Caco-2 (cell line): ENCODE results near the gene KLHDC7B. TPM values are rescaled to one million over a fixed set of nuclear protein-coding genes. Genes with fewer than 3 reads are reported as not detected.

Source experiments
- BruUV-seq: library from RNA; stranded (reverse); fragments of 400-500 nt; replicated peaks from 2 replicates; lab custom pipeline; 2021; lab: Mats Ljungman, UMichigan
- CTCF ChIA-PET: fragments of 300-600 bp; sonication (Branson Sonifier 250); formaldehyde crosslinking; loops from one replicate; lab custom pipeline; 2022; ENCODE audit warnings: antibody characterized with exemption; lab: Charles Lee
- POLR2A ChIA-PET: fragments of 300-600 bp; sonication (Branson Sonifier 250); formaldehyde crosslinking; loops from one replicate; lab custom pipeline; 2022; ENCODE audit warnings: antibody characterized with exemption; lab: Charles Lee
- DNase-seq, 2 experiments: peaks; one replicate each; pipeline versions ENCODE4 v3.0.0 to v3.0.0-alpha.2; 2020 to 2022
- H3K27me3 ChIP-seq: replicated peaks from 2 replicates; pipeline ENCODE4 v1.6.0; 2011; ENCODE audit warnings: low read length; ENCODE audit not compliant: control insufficient read depth, insufficient read depth
- H3K36me3 ChIP-seq: 2 replicates; pipeline ENCODE4 v1.5.1; 2011; ENCODE audit warnings: low read length; ENCODE audit not compliant: control insufficient read depth, insufficient read depth
- H3K4me1 ChIP-seq: fragments of 250-450 bp; sonication (Bioruptor Pico); 2 replicates; pipeline ENCODE4 v1.5.1; 2020; ENCODE audit warnings: mild to moderate bottlenecking
- H3K4me3 ChIP-seq: 2 replicates; pipeline ENCODE4 v1.5.1; 2011; ENCODE audit warnings: low read depth, mild to moderate bottlenecking, control low read depth, low read length
- H3K9me3 ChIP-seq: fragments of 250-450 bp; sonication (Bioruptor Pico); 2 replicates; pipeline ENCODE4 v1.5.1; 2020; ENCODE audit warnings: mild to moderate bottlenecking, moderate library complexity
- H3K27ac Mint-ChIP-seq: one replicate; pipeline ENCODE4 v1.8.0; 2022; ENCODE audit warnings: mixed read lengths; ENCODE audit not compliant: unreplicated experiment
- H3K27me3 Mint-ChIP-seq: one replicate; pipeline ENCODE4 v1.8.0; 2022; ENCODE audit warnings: mixed read lengths; ENCODE audit not compliant: insufficient read depth, unreplicated experiment
- H3K36me3 Mint-ChIP-seq: one replicate; pipeline ENCODE4 v1.8.0; 2022; ENCODE audit warnings: mild to moderate bottlenecking, mixed read lengths; ENCODE audit not compliant: insufficient read depth, unreplicated experiment
- H3K4me1 Mint-ChIP-seq: one replicate; pipeline ENCODE4 v1.8.0; 2022; ENCODE audit warnings: low read depth, mixed read lengths; ENCODE audit not compliant: unreplicated experiment
- H3K4me3 Mint-ChIP-seq: one replicate; pipeline ENCODE4 v1.8.0; 2022; ENCODE audit warnings: mild to moderate bottlenecking, moderate library complexity, mixed read lengths; ENCODE audit not compliant: unreplicated experiment
- H3K9me3 Mint-ChIP-seq: one replicate; pipeline ENCODE4 v1.8.0; 2022; ENCODE audit warnings: mixed read lengths; ENCODE audit not compliant: unreplicated experiment
- intact Hi-C: fragments of 100-400 bp; cut with micrococcal nuclease; formaldehyde crosslinking; loops from one replicate; pipeline ENCODE4 v1.10.0; 2022; ENCODE audit not compliant: unreplicated experiment
- total RNA-seq: library from RNA; stranded (reverse); gene quantifications from 2 replicates; pipeline ENCODE4 v1.2.3, GENCODE V29; 2022
- TF ChIP-seq, protein P1 (sequence below), 2 experiments: fragments of 200-600 bp in 1 of 2; IDR thresholded peaks; 1 replicate in 1 of 2; 2 replicates in 1 of 2; pipeline versions ENCODE4 v1.5.1 to v1.8.0; 2011 to 2022; ENCODE audit warnings: antibody characterized with exemption in 1 of 2, control low read depth in 1 of 2, inconsistent platforms in 1 of 2, low read depth in 1 of 2, low read length in 1 of 2, mild to moderate bottlenecking in 1 of 2, moderate library complexity in 1 of 2; ENCODE audit not compliant: insufficient read depth in 1 of 2, severe bottlenecking in 1 of 2, unreplicated experiment in 1 of 2

KLHDC7B gene
- total RNA-seq, 1 experiment from 2014 or later = 2.0 TPM

DNA sequence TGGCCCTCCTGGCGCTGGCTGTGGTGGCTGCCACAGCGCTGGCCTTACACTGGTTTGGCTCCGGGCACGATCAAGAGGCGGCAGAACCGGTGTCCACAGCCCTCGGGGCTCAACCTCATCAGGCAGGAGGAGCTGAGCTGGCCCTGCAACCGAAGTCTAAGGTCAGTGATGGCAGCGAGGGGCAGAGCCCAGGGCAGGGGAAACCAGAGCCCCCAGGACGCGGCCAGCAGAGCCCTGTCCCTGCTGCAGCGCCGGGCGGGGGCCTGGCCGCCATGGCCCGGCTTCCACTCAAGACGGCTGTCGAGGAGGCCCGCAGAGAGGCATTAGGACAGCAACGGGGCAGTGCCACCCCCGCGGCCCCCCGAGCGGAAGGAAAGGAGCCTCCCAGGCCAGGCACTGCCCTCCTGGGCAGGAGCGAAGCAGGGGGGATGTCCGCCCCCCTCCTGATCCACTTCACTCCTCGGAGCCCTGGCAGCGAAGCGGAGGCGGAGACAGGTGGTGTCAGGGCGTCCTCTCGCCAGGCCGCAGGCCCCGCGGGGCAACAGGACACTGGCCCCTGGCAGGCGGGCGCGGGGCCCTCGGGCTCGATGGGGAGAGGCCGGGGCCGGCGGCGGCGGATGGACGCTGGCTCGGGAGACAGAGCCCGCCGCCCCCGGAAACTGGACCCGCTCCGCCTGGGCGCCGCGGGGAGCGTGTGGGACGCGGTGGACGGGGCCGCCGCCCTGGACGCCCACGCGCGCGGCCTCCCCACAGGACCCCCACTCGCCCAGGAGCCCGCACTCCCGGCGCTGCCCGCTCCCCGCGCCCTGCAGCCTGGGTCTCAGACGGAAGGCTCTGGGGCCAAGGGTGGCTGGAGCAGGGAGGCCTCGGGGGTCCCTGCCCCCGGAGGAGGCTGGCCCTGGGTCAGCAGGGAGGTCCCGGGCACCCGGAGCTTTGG, 895 bp downstream of the KLHDC7B start:
- Mint-ChIP-seq H3K9me3 (no peaks in the 10 kb centered on the region), H3K4me1 (no peaks in the 10 kb centered on the region), H3K4me3 (no peak overlapping the region), H3K27ac (no peak overlapping the region), H3K27me3 (no peaks in the 10 kb centered on the region), H3K36me3 (peaks cover 6% of the 10 kb centered on the region)
- CTCF ChIA-PET = interaction anchor here (0.9 kb wide), 2 partner anchors 17 to 21 kb away, joined by 3 to 4 read pairs; partner anchors contain the start of gene SCO2
- Histone ChIP-seq H3K9me3 (no peaks in the 10 kb centered on the region), H3K4me3 (no peak overlapping the region), H3K4me1 (no peaks in the 10 kb centered on the region), H3K27me3 (no peaks in the 10 kb centered on the region), H3K36me3 (no peaks in the 10 kb centered on the region)
- no peak for DNase-seq
- intact Hi-C loops = no loop called here
- BruUV-seq = no TSS peak
- POLR2A ChIA-PET = interaction anchor here (0.9 to 1.7 kb wide), 2 partner anchors 15 to 21 kb away, joined by 4 read pairs; partner anchors contain the start of gene SCO2
- TF ChIP-seq, protein P1, sequence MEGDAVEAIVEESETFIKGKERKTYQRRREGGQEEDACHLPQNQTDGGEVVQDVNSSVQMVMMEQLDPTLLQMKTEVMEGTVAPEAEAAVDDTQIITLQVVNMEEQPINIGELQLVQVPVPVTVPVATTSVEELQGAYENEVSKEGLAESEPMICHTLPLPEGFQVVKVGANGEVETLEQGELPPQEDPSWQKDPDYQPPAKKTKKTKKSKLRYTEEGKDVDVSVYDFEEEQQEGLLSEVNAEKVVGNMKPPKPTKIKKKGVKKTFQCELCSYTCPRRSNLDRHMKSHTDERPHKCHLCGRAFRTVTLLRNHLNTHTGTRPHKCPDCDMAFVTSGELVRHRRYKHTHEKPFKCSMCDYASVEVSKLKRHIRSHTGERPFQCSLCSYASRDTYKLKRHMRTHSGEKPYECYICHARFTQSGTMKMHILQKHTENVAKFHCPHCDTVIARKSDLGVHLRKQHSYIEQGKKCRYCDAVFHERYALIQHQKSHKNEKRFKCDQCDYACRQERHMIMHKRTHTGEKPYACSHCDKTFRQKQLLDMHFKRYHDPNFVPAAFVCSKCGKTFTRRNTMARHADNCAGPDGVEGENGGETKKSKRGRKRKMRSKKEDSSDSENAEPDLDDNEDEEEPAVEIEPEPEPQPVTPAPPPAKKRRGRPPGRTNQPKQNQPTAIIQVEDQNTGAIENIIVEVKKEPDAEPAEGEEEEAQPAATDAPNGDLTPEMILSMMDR (IDR thresholded peaks at IDR 0.05; ENCODE audit: insufficient read depth in 1 of 2, low read depth in 1 of 2, low read length in 1 of 2, severe bottlenecking in 1 of 2, unreplicated experiment in 1 of 2) = no peak

DNA sequence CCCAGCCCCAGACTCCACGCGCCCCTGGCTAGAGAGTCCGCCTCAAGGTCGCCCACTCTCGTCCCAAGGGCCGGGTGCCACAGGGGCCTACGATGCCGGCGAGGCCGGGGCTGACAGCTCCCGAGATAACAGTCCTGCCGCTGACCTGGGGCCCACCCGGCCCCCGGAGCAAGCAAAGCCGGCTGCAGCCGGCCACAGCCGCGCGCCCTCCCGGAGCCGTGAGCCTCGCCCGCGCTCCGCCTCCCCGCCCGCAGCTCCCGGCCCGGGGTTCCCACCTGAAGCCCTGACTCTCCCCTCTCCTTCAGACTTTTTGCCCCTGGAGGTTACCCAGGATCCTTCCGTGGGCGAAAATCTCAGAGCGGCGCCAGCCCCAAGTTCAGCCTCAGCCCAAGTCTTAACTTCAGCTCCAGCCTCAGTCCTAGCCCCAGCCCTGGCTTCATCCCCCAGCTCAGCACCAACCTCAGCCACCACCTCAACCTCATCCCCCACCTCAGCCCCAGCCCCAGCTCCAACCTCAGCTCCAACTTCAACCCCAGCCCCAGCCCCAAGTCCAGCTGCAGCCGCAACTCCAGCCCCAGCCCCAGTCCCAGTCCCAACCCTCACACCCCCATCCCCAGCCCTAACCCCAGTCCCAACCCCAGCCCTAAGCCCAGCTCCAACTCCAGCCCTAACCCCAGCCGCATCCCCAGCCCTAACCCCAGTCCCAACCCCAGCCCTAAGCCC, 1.7 kb downstream of the KLHDC7B start:
- Mint-ChIP-seq H3K27ac (no peak overlapping the region), H3K36me3 (peaks cover 6% of the 10 kb centered on the region)
- CTCF ChIA-PET = interaction anchor here (0.8 kb wide), 1 partner anchor 16 kb away, joined by 3 read pairs; no protein-coding TSS in a partner anchor

More for the DNA sequence above, 1.7 kb downstream of the KLHDC7B start:
- Mint-ChIP-seq H3K27me3 (no peaks in the 10 kb centered on the region), H3K9me3 (no peaks in the 10 kb centered on the region), H3K4me3 (no peak overlapping the region), H3K4me1 (peaks cover 6% of the 10 kb centered on the region)
- H3K4me3 ChIP-seq = no peak overlapping the region
- intact Hi-C loops = no loop called here
- no peak for DNase-seq
- no TSS peak for BruUV-seq
- TF ChIP-seq, protein P1 (IDR thresholded peaks at IDR 0.05; ENCODE audit: insufficient read depth in 1 of 2, low read depth in 1 of 2, low read length in 1 of 2, severe bottlenecking in 1 of 2, unreplicated experiment in 1 of 2) = no peak
- H3K9me3 ChIP-seq = no peaks in the 10 kb centered on the region
- POLR2A ChIA-PET = interaction anchor here (0.9 kb wide), 1 partner anchor 15 kb away, joined by 4 read pairs; no protein-coding TSS in a partner anchor
- H3K4me1 ChIP-seq = no peaks in the 10 kb centered on the region
- no peaks in the 10 kb centered on the region for H3K27me3 ChIP-seq
- H3K36me3 ChIP-seq = no peaks in the 10 kb centered on the region
